Measurements from ENCODE around the gene NT5DC3.

- TF ChIP-seq CTCF (conservative IDR thresholded peaks at IDR 0.05; ENCODE audit: low read depth, low read length) (no peak), EZH2 (IDR thresholded peaks at IDR 0.05; ENCODE audit: borderline replicate concordance, low read depth, low read length, poor library complexity, severe bottlenecking) (no peak)
These were observed 104.5 kb downstream of the NT5DC3 start for GRCh38 chr12:103736572-103736971.

Measured in A673 (cell line).